Prostate gland (tissue), 2 donors: ENCODE measurements around the gene OGFOD3.

Experiments used
- POLR2A ChIP-seq: fragments of 450-650 bp; IDR thresholded peaks from one replicate; pipeline ENCODE4 v1.6.1; 2016; ENCODE audit warnings: antibody characterized with exemption, mild to moderate bottlenecking
- POLR2AphosphoS5 ChIP-seq: sonication (generic); formaldehyde crosslinking; IDR thresholded peaks from one replicate; pipeline ENCODE4 v1.6.1; 2017; ENCODE audit warnings: antibody characterized with exemption
- TF ChIP-seq, protein P1 (sequence below), 4 experiments: fragments of 200-600 bp in 2 of 4; fragments of 450-650 bp in 2 of 4; sonication (generic) in 2 of 4; IDR thresholded peaks; 1 replicate in 3 of 4; 2 replicates in 1 of 4; pipeline ENCODE4 v1.5.1; 2016 to 2019; ENCODE audit warnings: antibody characterized with exemption in 4 of 4, mild to moderate bottlenecking in 2 of 4, moderate library complexity in 2 of 4

DNA sequence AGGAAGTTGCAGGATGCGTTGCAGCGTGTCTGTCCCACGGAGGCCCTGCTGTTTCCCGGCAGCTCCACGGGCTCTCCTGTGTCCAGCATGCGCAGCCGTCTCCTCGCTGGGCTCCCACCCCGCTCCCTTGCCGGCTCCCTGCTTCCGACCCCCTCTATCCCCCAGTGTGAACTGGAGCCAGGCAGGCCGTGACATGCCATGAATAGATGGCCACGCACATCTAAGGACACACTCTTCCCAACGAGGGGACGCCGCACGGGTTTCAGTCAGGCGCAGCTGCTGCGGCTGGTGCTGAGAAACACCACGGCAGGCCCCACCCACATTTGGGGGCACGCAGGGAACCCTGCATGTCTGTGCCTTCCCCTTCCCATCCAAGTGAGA lies 9.5 kb downstream of the OGFOD3 start:
- TF ChIP-seq POLR2A (no peak), POLR2AphosphoS5 (no peak)
- TF ChIP-seq, protein P1, sequence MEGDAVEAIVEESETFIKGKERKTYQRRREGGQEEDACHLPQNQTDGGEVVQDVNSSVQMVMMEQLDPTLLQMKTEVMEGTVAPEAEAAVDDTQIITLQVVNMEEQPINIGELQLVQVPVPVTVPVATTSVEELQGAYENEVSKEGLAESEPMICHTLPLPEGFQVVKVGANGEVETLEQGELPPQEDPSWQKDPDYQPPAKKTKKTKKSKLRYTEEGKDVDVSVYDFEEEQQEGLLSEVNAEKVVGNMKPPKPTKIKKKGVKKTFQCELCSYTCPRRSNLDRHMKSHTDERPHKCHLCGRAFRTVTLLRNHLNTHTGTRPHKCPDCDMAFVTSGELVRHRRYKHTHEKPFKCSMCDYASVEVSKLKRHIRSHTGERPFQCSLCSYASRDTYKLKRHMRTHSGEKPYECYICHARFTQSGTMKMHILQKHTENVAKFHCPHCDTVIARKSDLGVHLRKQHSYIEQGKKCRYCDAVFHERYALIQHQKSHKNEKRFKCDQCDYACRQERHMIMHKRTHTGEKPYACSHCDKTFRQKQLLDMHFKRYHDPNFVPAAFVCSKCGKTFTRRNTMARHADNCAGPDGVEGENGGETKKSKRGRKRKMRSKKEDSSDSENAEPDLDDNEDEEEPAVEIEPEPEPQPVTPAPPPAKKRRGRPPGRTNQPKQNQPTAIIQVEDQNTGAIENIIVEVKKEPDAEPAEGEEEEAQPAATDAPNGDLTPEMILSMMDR (IDR thresholded peaks at IDR 0.05): no peak
